GM12865 (cell line): ENCODE data around the gene PASD1.

Experiments used
- DNase-seq: peaks from one replicate; pipeline ENCODE4 v3.0.0; 2010; ENCODE audit warnings: low read depth
- H3K4me3 ChIP-seq: 2 replicates; pipeline ENCODE4 v1.5.1; 2011; ENCODE audit warnings: mild to moderate bottlenecking, low read depth, low read length, control low read depth
- CTCF ChIP-seq: IDR thresholded peaks from 2 replicates; pipeline ENCODE4 v1.5.1; 2011; ENCODE audit warnings: low read length, control low read depth, low read depth, inconsistent platforms; ENCODE audit not compliant: insufficient read depth; ENCODE audit errors: missing control alignments

PASD1 gene

DNA sequence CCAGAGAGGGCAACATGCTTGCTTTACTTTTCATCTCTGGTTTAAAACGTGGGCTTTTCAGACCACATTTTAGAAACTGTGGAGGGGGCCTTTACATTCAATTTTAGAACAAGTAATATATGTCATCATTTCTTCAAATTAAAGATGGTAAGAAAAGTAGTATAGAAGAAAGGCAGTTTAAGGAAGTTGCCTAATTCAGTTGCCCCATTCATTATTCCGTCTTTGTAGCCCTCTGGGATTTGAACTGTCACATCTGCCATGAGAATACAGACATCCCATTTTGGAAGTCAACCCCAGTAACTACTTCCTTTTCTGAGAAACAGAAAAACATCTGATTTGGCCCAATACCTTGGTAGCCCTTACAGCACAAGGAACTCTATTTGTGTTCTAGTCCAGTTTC lies 61.2 kb downstream of the PASD1 start:
- DNase-seq: no peak
- no peak overlapping the region for H3K4me3 ChIP-seq
- TF ChIP-seq CTCF: no peak

DNA sequence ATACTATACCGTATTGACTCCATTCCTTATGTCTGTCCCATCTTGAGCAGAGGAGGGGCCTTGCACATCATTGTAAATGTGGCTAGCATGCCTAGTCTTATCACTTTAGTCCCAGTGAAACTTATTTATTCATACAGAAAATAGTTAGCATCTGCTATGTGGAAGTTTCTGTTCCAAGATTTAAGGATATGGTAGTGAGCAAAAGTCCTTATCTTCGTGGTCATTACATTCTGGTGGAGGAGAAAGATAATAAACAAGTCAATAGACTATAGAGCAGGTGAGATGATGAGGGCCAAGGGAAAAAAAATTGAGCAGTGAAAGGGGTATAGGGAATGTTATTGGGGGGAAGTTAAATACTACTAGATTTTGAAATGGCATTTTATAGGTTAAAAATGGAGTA lies 68.3 kb downstream of the PASD1 start:
- DNase-seq: no peak
- TF ChIP-seq CTCF: no peak
- H3K4me3 ChIP-seq: no peak overlapping the region

- TF ChIP-seq CTCF: no peak
- H3K4me3 ChIP-seq: no peak overlapping the region
- no peak for DNase-seq
Observed at GRCh38 chrX:151633157-151633556, 69.7 kb downstream of the PASD1 start.

- DNase-seq: no peak
- no peak overlapping the region for H3K4me3 ChIP-seq
- TF ChIP-seq CTCF: no peak
Observed at GRCh38 chrX:151634937-151635336, 71.5 kb downstream of the PASD1 start.

- H3K4me3 ChIP-seq: no peak overlapping the region
- DNase-seq: no peak
- no peak for TF ChIP-seq CTCF
Observed at GRCh38 chrX:151641564-151641963, 78.1 kb downstream of the PASD1 start.

- TF ChIP-seq CTCF: no peak
- DNase-seq: no peak
Observed at GRCh38 chrX:151675121-151675746, 111.8 kb downstream of the PASD1 start.

DNA sequence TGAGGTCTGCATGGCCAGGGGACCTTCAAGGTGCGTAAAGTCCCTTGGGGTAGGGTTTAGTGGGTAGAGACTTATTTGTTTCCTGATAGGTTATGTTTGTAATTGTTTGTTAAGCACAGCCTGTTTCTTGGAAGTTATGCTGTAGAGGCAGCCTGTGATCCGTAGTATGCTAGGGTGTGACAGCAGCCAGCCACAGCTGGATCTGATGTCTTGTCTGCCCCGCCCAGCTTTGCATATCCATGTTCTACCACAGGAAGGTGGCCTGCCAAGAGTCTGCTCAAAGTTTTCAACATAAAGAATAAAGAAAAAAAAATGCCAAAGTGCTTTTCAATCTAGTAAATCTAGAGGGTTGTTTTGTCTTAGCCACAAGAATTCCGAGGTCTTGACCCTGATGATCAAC lies 112.7 kb downstream of the PASD1 start:
- no peak overlapping the region for H3K4me3 ChIP-seq
- TF ChIP-seq CTCF: no peak
- DNase-seq: no peak

More at GRCh38 chrX:151675121-151675746, 111.8 kb downstream of the PASD1 start:
- H3K4me3 ChIP-seq: no peak overlapping the region
